ENCODE results near the gene NCAPH2. TPM values are rescaled to one million over a fixed set of nuclear protein-coding genes. Genes with fewer than 3 reads are reported as not detected.

The NCAPH2 gene
- total and polyA plus RNA-seq, 9 of the 15 experiments (the other 6 are each of a cell fraction or from before 2014, with no cell fraction given) = 3.6 to 88.6 (median 32.4) TPM

DNA sequence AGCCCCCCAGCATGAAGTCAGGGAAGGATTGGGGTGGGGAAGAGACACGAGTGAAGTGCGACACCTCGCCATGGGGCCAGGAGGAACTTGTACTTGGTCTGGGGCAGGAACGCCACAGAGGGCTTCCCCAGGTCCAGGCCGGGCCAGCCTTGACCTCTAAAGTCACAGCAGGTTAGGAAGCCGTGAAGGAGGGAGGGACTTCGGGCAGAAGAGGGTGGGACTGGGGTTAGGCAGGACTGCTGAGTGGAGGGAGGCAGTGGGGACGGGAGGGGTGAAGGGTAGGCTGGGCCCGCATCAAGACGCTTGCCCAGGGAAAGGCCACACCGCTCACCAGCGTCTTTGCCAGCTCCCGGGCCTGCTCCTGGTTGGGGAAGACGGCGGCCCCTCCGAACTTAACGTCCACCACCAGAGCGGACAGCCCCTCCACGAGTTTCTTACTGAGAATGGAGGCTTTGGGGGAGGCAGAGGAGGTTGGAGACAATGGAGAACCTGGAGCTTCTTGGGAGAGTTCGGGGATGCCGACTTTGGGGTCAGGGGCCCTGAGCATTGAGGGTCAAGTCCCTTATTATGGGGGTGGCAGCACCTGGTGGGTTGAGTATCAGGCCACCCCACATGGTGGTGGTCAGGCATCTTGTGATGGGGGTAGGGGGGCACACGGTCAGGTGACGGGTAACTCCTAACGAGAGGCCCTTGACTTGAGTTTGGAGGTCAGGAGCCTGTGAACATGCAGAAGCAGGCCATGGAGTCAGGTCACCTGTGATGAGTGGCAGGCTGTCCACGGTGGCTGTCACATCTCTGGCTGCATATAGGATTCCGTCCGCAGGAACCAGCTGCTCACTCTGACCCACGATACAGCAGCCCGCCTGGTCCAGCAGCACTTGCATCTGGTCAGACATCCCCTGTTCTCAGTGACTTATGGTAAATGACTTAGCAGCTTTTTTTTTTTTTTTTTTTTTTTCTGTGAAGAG is 19.1 kb downstream of the NCAPH2 start (continued):
- TF ChIP-seq, protein P1, sequence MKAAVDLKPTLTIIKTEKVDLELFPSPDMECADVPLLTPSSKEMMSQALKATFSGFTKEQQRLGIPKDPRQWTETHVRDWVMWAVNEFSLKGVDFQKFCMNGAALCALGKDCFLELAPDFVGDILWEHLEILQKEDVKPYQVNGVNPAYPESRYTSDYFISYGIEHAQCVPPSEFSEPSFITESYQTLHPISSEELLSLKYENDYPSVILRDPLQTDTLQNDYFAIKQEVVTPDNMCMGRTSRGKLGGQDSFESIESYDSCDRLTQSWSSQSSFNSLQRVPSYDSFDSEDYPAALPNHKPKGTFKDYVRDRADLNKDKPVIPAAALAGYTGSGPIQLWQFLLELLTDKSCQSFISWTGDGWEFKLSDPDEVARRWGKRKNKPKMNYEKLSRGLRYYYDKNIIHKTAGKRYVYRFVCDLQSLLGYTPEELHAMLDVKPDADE (conservative IDR thresholded peaks at IDR 0.05; ENCODE audit: control insufficient read depth, low read depth, low read length) = no peak
- TF ChIP-seq NR4A1 (CRISPR knock-in tag; IDR thresholded peaks at IDR 0.05) (no peak), NR4A1 (tag; IDR thresholded peaks at IDR 0.05) (no peak), FOXJ3 (CRISPR knock-in tag; IDR thresholded peaks at IDR 0.05) (no peak), TARDBP (IDR thresholded peaks at IDR 0.05) (no peak), FOXK2 (conservative IDR thresholded peaks at IDR 0.05 in 1 of 2, IDR thresholded peaks at IDR 0.05 in 1 of 2; ENCODE audit: low read depth in 2 of 2) (no peak), SUPT5H (IDR thresholded peaks at IDR 0.05) (peak; percentile 68), NFATC3 (IDR thresholded peaks at IDR 0.05) (no peak), KDM5B (IDR thresholded peaks at IDR 0.05; ENCODE audit: insufficient replicate concordance, low read depth, low read length) (no peak), ATF2 (CRISPR knock-in tag; IDR thresholded peaks at IDR 0.05) (no peak), NFE2L1 (tag; IDR thresholded peaks at IDR 0.05; ENCODE audit: borderline replicate concordance, low read depth) (no peak), PURB (CRISPR knock-in tag; IDR thresholded peaks at IDR 0.05; ENCODE audit: low read depth) (no peak), ZNF282 (CRISPR knock-in tag; IDR thresholded peaks at IDR 0.05) (no peak), NFXL1 (CRISPR knock-in tag; IDR thresholded peaks at IDR 0.05) (no peak), VEZF1 (CRISPR knock-in tag; IDR thresholded peaks at IDR 0.05) (no peak), ZFX (CRISPR knock-in tag; IDR thresholded peaks at IDR 0.05) (peak; percentile 54; the same call in 1 of the 2 replicates), RBM22 (IDR thresholded peaks at IDR 0.05; ENCODE audit: low read depth, low read length, poor library complexity, severe bottlenecking) (no peak), ZC3H4 (CRISPR knock-in tag; IDR thresholded peaks at IDR 0.05; ENCODE audit: borderline replicate concordance) (0 out of 2 replicates have a peak, but pooled peaks have one; percentile 49), ZNF184 (CRISPR knock-in tag; IDR thresholded peaks at IDR 0.05) (no peak), NFRKB (IDR thresholded peaks at IDR 0.05; ENCODE audit: low read depth) (0 out of 2 replicates have a peak, but pooled peaks have one; percentile 1), ZNF175 (CRISPR knock-in tag; IDR thresholded peaks at IDR 0.05; ENCODE audit: low read depth) (no peak)
